ENCODE measurements around the gene CTSW.

DNA sequence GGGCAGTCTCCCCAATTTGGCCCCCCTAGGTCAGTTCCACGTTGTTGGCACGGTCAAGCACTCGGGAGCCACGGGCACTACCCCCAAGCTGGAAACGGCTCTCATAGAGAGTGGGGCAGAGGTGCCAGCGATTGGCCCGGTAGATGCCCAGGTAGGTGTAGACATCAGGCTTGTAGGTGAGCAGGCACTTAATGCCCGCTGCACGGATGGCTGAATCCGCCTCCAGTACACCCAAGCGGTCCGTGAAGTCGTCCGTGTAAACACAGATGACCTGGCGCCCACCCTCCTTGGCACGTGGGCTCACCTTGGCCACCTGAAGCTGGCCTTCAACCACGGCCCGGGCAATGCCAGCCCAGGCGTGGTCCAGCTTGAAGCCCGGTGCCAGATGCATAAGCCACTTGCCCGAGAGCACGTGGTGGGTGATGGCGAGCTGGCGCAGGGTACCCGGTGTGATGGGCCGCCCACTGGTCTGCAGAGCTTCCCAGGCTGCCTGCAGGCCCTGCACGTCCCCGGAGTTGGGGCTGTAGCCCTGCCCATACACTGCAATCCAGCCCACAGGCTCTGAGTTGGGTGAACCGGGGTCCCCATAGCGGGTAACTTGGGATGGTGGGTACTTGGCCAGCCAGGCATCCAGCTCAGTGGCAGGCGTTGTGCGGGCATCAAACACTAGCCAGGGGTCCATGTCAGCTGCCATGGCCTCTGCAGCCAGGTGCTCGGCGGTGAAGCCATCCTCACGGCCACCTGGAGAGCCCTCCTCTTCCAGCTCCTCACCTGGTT lies 38.0 kb downstream of the CTSW start:
- TF ChIP-seq POLR2A (IDR thresholded peaks at IDR 0.05) (no peak), POLR2AphosphoS5 (IDR thresholded peaks at IDR 0.05) (no peak), EP300 (IDR thresholded peaks at IDR 0.05) (no peak)
- TF ChIP-seq, protein P1, sequence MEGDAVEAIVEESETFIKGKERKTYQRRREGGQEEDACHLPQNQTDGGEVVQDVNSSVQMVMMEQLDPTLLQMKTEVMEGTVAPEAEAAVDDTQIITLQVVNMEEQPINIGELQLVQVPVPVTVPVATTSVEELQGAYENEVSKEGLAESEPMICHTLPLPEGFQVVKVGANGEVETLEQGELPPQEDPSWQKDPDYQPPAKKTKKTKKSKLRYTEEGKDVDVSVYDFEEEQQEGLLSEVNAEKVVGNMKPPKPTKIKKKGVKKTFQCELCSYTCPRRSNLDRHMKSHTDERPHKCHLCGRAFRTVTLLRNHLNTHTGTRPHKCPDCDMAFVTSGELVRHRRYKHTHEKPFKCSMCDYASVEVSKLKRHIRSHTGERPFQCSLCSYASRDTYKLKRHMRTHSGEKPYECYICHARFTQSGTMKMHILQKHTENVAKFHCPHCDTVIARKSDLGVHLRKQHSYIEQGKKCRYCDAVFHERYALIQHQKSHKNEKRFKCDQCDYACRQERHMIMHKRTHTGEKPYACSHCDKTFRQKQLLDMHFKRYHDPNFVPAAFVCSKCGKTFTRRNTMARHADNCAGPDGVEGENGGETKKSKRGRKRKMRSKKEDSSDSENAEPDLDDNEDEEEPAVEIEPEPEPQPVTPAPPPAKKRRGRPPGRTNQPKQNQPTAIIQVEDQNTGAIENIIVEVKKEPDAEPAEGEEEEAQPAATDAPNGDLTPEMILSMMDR (IDR thresholded peaks at IDR 0.05), result no peak
